AG09319 (cell line): ENCODE measurements around the gene KCNC4.

Experiments used
- DNase-seq: peaks from one replicate; pipeline ENCODE4 v3.0.0-alpha.2; 2010; ENCODE audit warnings: low read depth; ENCODE audit errors: extremely low read depth
- CTCF ChIP-seq: IDR thresholded peaks from 2 replicates; pipeline ENCODE4 v1.5.1; 2011; ENCODE audit warnings: low read depth, mild to moderate bottlenecking, inconsistent platforms, low read length, moderate library complexity

The KCNC4 gene

GRCh38 chr1:110177775-110178174 is 32.3 kb upstream of the KCNC4 start:
- no peak for DNase-seq
- no peak for TF ChIP-seq CTCF

- no peak for TF ChIP-seq CTCF
- no peak for DNase-seq
Measured at GRCh38 chr1:110183642-110184167, 26.4 kb upstream of the KCNC4 start.

GRCh38 chr1:110184446-110184845 is 25.7 kb upstream of the KCNC4 start:
- DNase-seq, result no peak
- no peak for TF ChIP-seq CTCF

GRCh38 chr1:110185181-110185580 is 24.9 kb upstream of the KCNC4 start:
- no peak for TF ChIP-seq CTCF
- DNase-seq, result no peak

- no peak for DNase-seq
- no peak for TF ChIP-seq CTCF
Measured at GRCh38 chr1:110186558-110186957, 23.6 kb upstream of the KCNC4 start.

- TF ChIP-seq CTCF, result no peak
- DNase-seq, result no peak
Measured at GRCh38 chr1:110187139-110187890, 22.8 kb upstream of the KCNC4 start.

- no peak for DNase-seq
- no peak for TF ChIP-seq CTCF
Measured at GRCh38 chr1:110188035-110188618, 22.0 kb upstream of the KCNC4 start.
